HCT116 (cell line): Measurements from ENCODE around the gene MPIG6B. TPM values are rescaled to one million over a fixed set of nuclear protein-coding genes. Genes with fewer than 3 reads are reported as not detected.

ENCODE experiments used
- ATAC-seq: fragments of 200-7000 bp; cut with Tn5 transposase; 2 replicates; pipeline ENCODE4 v1.9.1; 2020; ENCODE audit warnings: mild to moderate bottlenecking, moderate library complexity
- BruUV-seq: library from RNA; stranded (reverse); fragments of 400-500 nt; replicated peaks from 2 replicates; lab custom pipeline; 2021; lab: Mats Ljungman, UMichigan
- CTCF ChIA-PET: fragments of 300-600 bp; sonication (Branson Sonifier 250); formaldehyde crosslinking; loops from one replicate; lab custom pipeline; 2021; ENCODE audit warnings: antibody characterized with exemption; lab: Charles Lee
- POLR2A ChIA-PET: fragments of 300-600, 350-600 bp; sonication (Branson Sonifier 250); formaldehyde crosslinking; loops from one replicate; lab custom pipeline; 2021; ENCODE audit warnings: antibody characterized with exemption; lab: Charles Lee
- RAD21 ChIA-PET, 2 experiments: fragments of 300-600 bp; sonication (Branson Sonifier 250); formaldehyde crosslinking; loops; one replicate each; lab custom pipeline; 2023; ENCODE audit warnings: low total read pairs in 2 of 2; ENCODE audit not compliant: uncharacterized antibody in 2 of 2, unreplicated experiment in 2 of 2, low non-redundant PET in 1 of 2; lab: Charles Lee
- DNase-seq: peaks from one replicate; pipeline ENCODE4 v3.0.0-alpha.2; 2010; ENCODE audit warnings: low read depth, low spot score
- H2AFZ ChIP-seq: fragments of 200-600 bp; shearing (Covaris generic), sonication (generic); 2 replicates; pipeline ENCODE4 v1.6.1; 2017; ENCODE audit warnings: low read depth, mixed run types, mixed read lengths, antibody characterized with exemption, low read length; ENCODE audit not compliant: poor library complexity, severe bottlenecking
- H3K27ac ChIP-seq: 2 replicates; pipeline ENCODE4 v1.5.1; 2012; ENCODE audit warnings: low read depth, low read length
- H3K27me3 ChIP-seq: fragments of 200-600 bp; sonication (generic); 2 replicates; pipeline ENCODE4 v1.6.1; 2016; ENCODE audit warnings: mixed run types, low read length, mixed read lengths; ENCODE audit not compliant: insufficient read depth
- H3K36me3 ChIP-seq, 2 experiments: fragments of 200-500 bp in 1 of 2; fragments of 200-600 bp in 1 of 2; sonication (Bioruptor generic) in 1 of 2; sonication (generic) in 1 of 2; 2 replicates each; pipeline versions ENCODE4 v1.5.1 to v1.6.1; 2014 to 2016; ENCODE audit warnings: low read length in 2 of 2, inconsistent platforms in 1 of 2, mixed read lengths in 1 of 2, mixed run types in 1 of 2; ENCODE audit not compliant: insufficient read depth in 2 of 2, control insufficient read depth in 1 of 2
- H3K4me1 ChIP-seq, 2 experiments: fragments of 200-600 bp in 1 of 2; sonication (generic) in 1 of 2; 2 replicates each; pipeline versions ENCODE4 v1.5.1 to v1.6.1; 2012 to 2017; ENCODE audit warnings: low read length in 2 of 2, inconsistent platforms in 1 of 2, mild to moderate bottlenecking in 1 of 2, mixed read lengths in 1 of 2, mixed run types in 1 of 2, moderate library complexity in 1 of 2; ENCODE audit not compliant: insufficient read depth in 2 of 2, control insufficient read depth in 1 of 2
- H3K4me2 ChIP-seq: fragments of 200-600 bp; sonication (generic); 2 replicates; pipeline ENCODE4 v1.6.1; 2017; ENCODE audit warnings: mixed run types, low read length, mixed read lengths
- H3K4me3 ChIP-seq, 2 experiments: fragments of 200-600 bp in 1 of 2; sonication (generic) in 1 of 2; replicated peaks in 1 of 2; 2 replicates each; pipeline ENCODE4 v1.5.1; 2011 to 2016; ENCODE audit warnings: low read length in 2 of 2, control low read depth in 1 of 2, low read depth in 1 of 2, mild to moderate bottlenecking in 1 of 2, mixed read lengths in 1 of 2, mixed run types in 1 of 2
- H3K79me2 ChIP-seq: fragments of 200-600 bp; sonication (generic); 2 replicates; pipeline ENCODE4 v1.6.1; 2017; ENCODE audit warnings: mild to moderate bottlenecking, mixed run types, low read length, moderate library complexity, mixed read lengths; ENCODE audit not compliant: insufficient read depth
- H3K9ac ChIP-seq: fragments of 200-600 bp; sonication (generic); 2 replicates; pipeline ENCODE4 v1.6.1; 2016; ENCODE audit warnings: low read length, mixed read lengths
- H3K9me2 ChIP-seq: fragments of 200-600 bp; sonication (generic), shearing (Covaris generic); 2 replicates; pipeline ENCODE4 v1.6.1; 2017; ENCODE audit warnings: mixed run types, mild to moderate bottlenecking, moderate library complexity; ENCODE audit not compliant: insufficient read depth
- H3K9me3 ChIP-seq, 2 experiments: fragments of 200-500 bp in 1 of 2; fragments of 200-600 bp in 1 of 2; sonication (Bioruptor generic) in 1 of 2; sonication (generic) in 1 of 2; 2 replicates each; pipeline ENCODE4 v1.6.1; 2014 to 2017; ENCODE audit warnings: low read length in 2 of 2, mixed read lengths in 2 of 2, inconsistent platforms in 1 of 2, low read depth in 1 of 2, mild to moderate bottlenecking in 1 of 2, mixed run types in 1 of 2, moderate library complexity in 1 of 2; ENCODE audit not compliant: control insufficient read depth in 1 of 2, insufficient read depth in 1 of 2
- H4K20me1 ChIP-seq: fragments of 200-600 bp; sonication (generic), shearing (Covaris generic); 2 replicates; pipeline ENCODE4 v1.6.1; 2017; ENCODE audit warnings: mixed run types, mild to moderate bottlenecking, moderate library complexity; ENCODE audit not compliant: insufficient read depth
- CBX3 ChIP-seq: IDR thresholded peaks from 2 replicates; pipeline ENCODE4 v1.6.1; 2012; ENCODE audit warnings: low read depth
- CEBPB ChIP-seq: IDR thresholded peaks from 2 replicates; pipeline ENCODE4 v1.6.1; 2012; ENCODE audit warnings: low read depth
- CTCF ChIP-seq, 3 experiments: fragments of 200-600 bp in 1 of 3; sonication (generic) in 1 of 3; IDR thresholded peaks in 2 of 3; conservative IDR thresholded peaks in 1 of 3; 2 replicates each; pipeline ENCODE4 v1.5.1; 2012 to 2017; ENCODE audit warnings: low read depth in 2 of 3, low read length in 2 of 3, antibody characterized with exemption in 1 of 3, borderline replicate concordance in 1 of 3, control low read depth in 1 of 3, mild to moderate bottlenecking in 1 of 3, mixed read lengths in 1 of 3, mixed run types in 1 of 3, moderate library complexity in 1 of 3; ENCODE audit not compliant: insufficient read depth in 1 of 3
- EGR1 ChIP-seq: IDR thresholded peaks from 2 replicates; pipeline ENCODE4 v1.6.1; 2012; ENCODE audit warnings: low read depth
- ELF1 ChIP-seq: IDR thresholded peaks from 2 replicates; pipeline ENCODE4 v1.6.1; 2012; ENCODE audit warnings: low read depth, borderline replicate concordance
- JUND ChIP-seq: IDR thresholded peaks from 2 replicates; pipeline ENCODE4 v1.6.1; 2012
- POLR2A ChIP-seq: IDR thresholded peaks from 2 replicates; pipeline ENCODE4 v1.7.0; 2011; ENCODE audit warnings: borderline replicate concordance; ENCODE audit not compliant: insufficient read depth, insufficient read length; ENCODE audit errors: extremely low read depth
- POLR2AphosphoS5 ChIP-seq: IDR thresholded peaks from 2 replicates; pipeline ENCODE4 v1.6.1; 2011; ENCODE audit warnings: mild to moderate bottlenecking, low read depth, low read length, moderate library complexity
- REST ChIP-seq: IDR thresholded peaks from 2 replicates; pipeline ENCODE4 v1.6.1; 2012; ENCODE audit warnings: low read depth
- SIN3A ChIP-seq: IDR thresholded peaks from 2 replicates; pipeline ENCODE4 v1.6.1; 2012; ENCODE audit warnings: low read depth
- SP1 ChIP-seq: IDR thresholded peaks from 2 replicates; pipeline ENCODE4 v1.6.1; 2012; ENCODE audit warnings: low read depth
- TCF7L2 ChIP-seq: IDR thresholded peaks from 2 replicates; pipeline ENCODE4 v1.7.0; 2011; ENCODE audit warnings: borderline replicate concordance, inconsistent platforms; ENCODE audit not compliant: insufficient read depth, insufficient read length; ENCODE audit errors: extremely low read depth
- YY1 ChIP-seq: IDR thresholded peaks from 2 replicates; pipeline ENCODE4 v1.6.1; 2011; ENCODE audit warnings: low read length, low read depth, moderate library complexity, mild to moderate bottlenecking; ENCODE audit not compliant: insufficient replicate concordance; ENCODE audit errors: extremely low read depth
- ZBTB33 ChIP-seq: IDR thresholded peaks from 2 replicates; pipeline ENCODE4 v1.6.1; 2011; ENCODE audit warnings: mild to moderate bottlenecking, low read length, moderate library complexity; ENCODE audit not compliant: insufficient replicate concordance; ENCODE audit errors: extremely low read depth
- ZFX ChIP-seq: fragments of 450-650 bp; IDR thresholded peaks from 2 replicates; pipeline ENCODE4 v1.6.1; 2017
- ZNF274 ChIP-seq: fragments of 200-500 bp; sonication (Bioruptor generic); IDR thresholded peaks from 2 replicates; pipeline ENCODE4 v1.6.1; 2014; ENCODE audit warnings: mild to moderate bottlenecking, low read depth, low read length, inconsistent platforms
- intact Hi-C: fragments of 100-400 bp; cut with micrococcal nuclease; formaldehyde crosslinking; loops from 2 replicates; pipeline ENCODE4 v1.10.0; 2022
- total RNA-seq: library from RNA; stranded (reverse); gene quantifications from one replicate; pipeline ENCODE4 v1.2.1, GENCODE V29; 2021; ENCODE audit not compliant: unreplicated experiment
- TF ChIP-seq, protein P1 (sequence below): IDR thresholded peaks from 2 replicates; pipeline ENCODE4 v1.6.1; 2012

The MPIG6B gene
- total RNA-seq, 1 experiment from 2014 or later, result 0.42 TPM

GRCh38 chr6:31702819-31703716 lies 20.1 kb upstream of the MPIG6B start, which contains the start of gene ABHD16A:
TSS of gene ABHD16A (minus strand) at chr6:31703324. CDS start at chr6:31703281, 43 bp downstream.
- Histone ChIP-seq H3K9me3 (no peaks in the 10 kb centered on the region), H3K9me2 (no peaks in the 10 kb centered on the region), H3K36me3 (no peaks in the 10 kb centered on the region), H3K4me2 (peak within 1 kb of the TSS; percentile 77), H4K20me1 (no peaks in the 10 kb centered on the region), H2AFZ (no peak within 1 kb of the TSS), H3K27me3 (no peaks in the 10 kb centered on the region), H3K4me1 (peaks cover 7 to 15% of the 10 kb centered on the region in 2 experiments; a peak in 3 of 4 replicates), H3K4me3 (peak within 1 kb of the TSS; percentile 89 to 98), H3K79me2 (peaks cover 13% of the 10 kb centered on the region), H3K27ac (peak within 1 kb of the TSS; percentile 82), H3K9ac (peak within 1 kb of the TSS; percentile 85)
- CTCF ChIA-PET, result interaction anchor here (1.0 to 2.1 kb wide), 4 partner anchors 10 to 492 kb away, joined by 3 to 10 read pairs (median 5); no protein-coding TSS in a partner anchor
- POLR2A ChIA-PET, result interaction anchor here (0.7 to 2.0 kb wide), 13 partner anchors 11 to 140 kb away, joined by 3 to 12 read pairs (median 4); partner anchors contain the start of genes BAG6, DDAH2, GPANK1 and HSPA1B
- BruUV-seq, result no TSS peak
- DNase-seq (peak; percentile 98), ATAC-seq (peak; percentile 93)
- TF ChIP-seq ZBTB33, result peak; percentile 77
- peak; percentile 48 for TF ChIP-seq POLR2A
- TF ChIP-seq TCF7L2, result peak; percentile 62
- TF ChIP-seq SIN3A, result peak; percentile 83
- no peak for TF ChIP-seq REST
- peak; percentile 90 for TF ChIP-seq SP1
- peak; percentile 95 for TF ChIP-seq POLR2AphosphoS5
- peak; percentile 46; the same call in 1 of the 2 replicates for TF ChIP-seq ZFX
- TF ChIP-seq ZNF274, result no peak
- TF ChIP-seq EGR1, result no peak
- TF ChIP-seq JUND, result peak; percentile 35; the same call in 1 of the 2 replicates
- no peak; the same call in 1 of the 2 replicates for TF ChIP-seq ELF1
- TF ChIP-seq YY1, result peak; percentile 84
- TF ChIP-seq CBX3, result peak; percentile 78
- TF ChIP-seq, protein P1, sequence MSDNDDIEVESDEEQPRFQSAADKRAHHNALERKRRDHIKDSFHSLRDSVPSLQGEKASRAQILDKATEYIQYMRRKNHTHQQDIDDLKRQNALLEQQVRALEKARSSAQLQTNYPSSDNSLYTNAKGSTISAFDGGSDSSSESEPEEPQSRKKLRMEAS, result peak; percentile 50
- peak; percentile 99 for TF ChIP-seq CEBPB
- TF ChIP-seq CTCF (IDR thresholded peaks at IDR 0.05 in 2 of 3, conservative IDR thresholded peaks at IDR 0.05 in 1 of 3; ENCODE audit: borderline replicate concordance in 1 of 3, insufficient read depth in 1 of 3, low read depth in 2 of 3, low read length in 2 of 3), result 0 out of 6 replicates have a peak, but pooled peaks of 1 of the 3 experiments have one; percentile 4
- intact Hi-C loops, result loop anchor here (2.0 kb wide), 1 partner anchor 36 kb away; no protein-coding TSS in a partner anchor
- RAD21 ChIA-PET, result interaction anchor here in 1 of 2 experiments (1.0 kb wide), 1 partner anchor 26 kb away, joined by 3 read pairs; no protein-coding TSS in a partner anchor
